ENCODE results near the gene VSIG8. TPM values are rescaled to one million over a fixed set of nuclear protein-coding genes. Genes with fewer than 3 reads are reported as not detected.

Gene VSIG8
- total and polyA plus RNA-seq, 2 donors (not counting 1 experiment from before 2014, with no cell fraction given): not detected

DNA sequence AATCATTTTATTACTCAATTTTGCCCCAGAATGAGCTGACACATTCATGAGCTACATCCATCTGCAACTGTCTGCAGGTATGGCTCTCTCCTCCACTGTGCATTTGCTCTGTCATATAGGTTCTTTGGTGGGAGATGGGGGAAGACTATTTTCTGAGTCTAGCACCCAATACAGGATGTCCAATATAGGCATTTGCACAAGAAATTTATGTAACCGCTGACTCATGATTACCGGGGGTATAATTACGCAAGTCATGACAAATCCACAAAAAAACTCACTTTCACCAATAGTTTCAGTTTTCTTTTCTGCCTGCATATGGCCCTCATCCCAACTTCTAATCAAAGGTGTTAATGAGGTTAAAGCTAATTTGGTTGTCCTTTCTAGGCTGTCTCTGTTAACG is 17.5 kb upstream of the VSIG8 start:
- H3K27me3 ChIP-seq (replicated peaks in 1 of 4; ENCODE audit: control extremely low read depth in 1 of 4, control insufficient read depth in 3 of 4, insufficient read depth in 4 of 4, low read length in 3 of 4): no peaks in the 10 kb centered on the region
- no peaks in the 10 kb centered on the region for H3K79me2 ChIP-seq (ENCODE audit: control insufficient read depth, insufficient read depth, low read length)
- H3K4me2 ChIP-seq (replicated peaks; ENCODE audit: low read depth, low read length, poor library complexity, severe bottlenecking): no peak overlapping the region
- no peaks in the 10 kb centered on the region for H3K36me3 ChIP-seq (replicated peaks in 1 of 2; ENCODE audit: control extremely low read depth in 1 of 2, control insufficient read depth in 1 of 2, extremely low read depth in 1 of 2, insufficient read depth in 2 of 2, low read length in 1 of 2)
- TF ChIP-seq EZH2 (IDR thresholded peaks at IDR 0.05; ENCODE audit: borderline replicate concordance, insufficient read depth, low read depth, low read length, poor library complexity, severe bottlenecking): no peak
- TF ChIP-seq, protein P1, sequence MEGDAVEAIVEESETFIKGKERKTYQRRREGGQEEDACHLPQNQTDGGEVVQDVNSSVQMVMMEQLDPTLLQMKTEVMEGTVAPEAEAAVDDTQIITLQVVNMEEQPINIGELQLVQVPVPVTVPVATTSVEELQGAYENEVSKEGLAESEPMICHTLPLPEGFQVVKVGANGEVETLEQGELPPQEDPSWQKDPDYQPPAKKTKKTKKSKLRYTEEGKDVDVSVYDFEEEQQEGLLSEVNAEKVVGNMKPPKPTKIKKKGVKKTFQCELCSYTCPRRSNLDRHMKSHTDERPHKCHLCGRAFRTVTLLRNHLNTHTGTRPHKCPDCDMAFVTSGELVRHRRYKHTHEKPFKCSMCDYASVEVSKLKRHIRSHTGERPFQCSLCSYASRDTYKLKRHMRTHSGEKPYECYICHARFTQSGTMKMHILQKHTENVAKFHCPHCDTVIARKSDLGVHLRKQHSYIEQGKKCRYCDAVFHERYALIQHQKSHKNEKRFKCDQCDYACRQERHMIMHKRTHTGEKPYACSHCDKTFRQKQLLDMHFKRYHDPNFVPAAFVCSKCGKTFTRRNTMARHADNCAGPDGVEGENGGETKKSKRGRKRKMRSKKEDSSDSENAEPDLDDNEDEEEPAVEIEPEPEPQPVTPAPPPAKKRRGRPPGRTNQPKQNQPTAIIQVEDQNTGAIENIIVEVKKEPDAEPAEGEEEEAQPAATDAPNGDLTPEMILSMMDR (IDR thresholded peaks at IDR 0.05): no peak
- DNase-seq: no peak
- no peaks in the 10 kb centered on the region for H4K20me1 ChIP-seq (ENCODE audit: control insufficient read depth, insufficient read depth, low read length, poor library complexity, severe bottlenecking)
- intact Hi-C loops (cut with micrococcal nuclease): no loop called here
- Mint-ChIP-seq H3K4me1 (no peaks in the 10 kb centered on the region), H3K9me3 (ENCODE audit: insufficient read depth) (no peaks in the 10 kb centered on the region), H3K27me3 (no peaks in the 10 kb centered on the region), H3K27ac (no peak overlapping the region), H3K4me3 (no peak overlapping the region)
- no CpG with 5 or more reads among the region's 4 CpGs for WGBS (ENCODE audit: insufficient coverage)
- no peaks in the 10 kb centered on the region for H3K9me3 ChIP-seq (ENCODE audit: control extremely low read depth in 1 of 3, control insufficient read depth in 2 of 3, insufficient read depth in 1 of 3, low read length in 2 of 3)
- no peak overlapping the region for H2AFZ ChIP-seq (ENCODE audit: insufficient read depth, low read depth, low read length, poor library complexity, severe bottlenecking)
- no peaks in the 10 kb centered on the region for H3K4me1 ChIP-seq (ENCODE audit: control insufficient read depth in 2 of 2, insufficient read depth in 2 of 2, low read length in 2 of 2)
- no peak overlapping the region for H3K4me3 ChIP-seq (ENCODE audit: control extremely low read depth in 1 of 5, extremely low read depth in 1 of 5, insufficient read depth in 1 of 5, low read depth in 2 of 5, low read length in 4 of 5)
- no peak overlapping the region for H3K27ac ChIP-seq (ENCODE audit: low read length in 2 of 2)
- CTCF ChIA-PET: interaction anchor here (0.8 to 4.2 kb wide), 5 partner anchors 10 to 90 kb away, joined by 3 to 16 read pairs (median 3); no protein-coding TSS in a partner anchor
- no peak overlapping the region for H3K9ac ChIP-seq (ENCODE audit: low read length)
- POLR2A ChIA-PET: no interaction called here
- ATAC-seq (ENCODE audit: low read depth): no peak

DNA sequence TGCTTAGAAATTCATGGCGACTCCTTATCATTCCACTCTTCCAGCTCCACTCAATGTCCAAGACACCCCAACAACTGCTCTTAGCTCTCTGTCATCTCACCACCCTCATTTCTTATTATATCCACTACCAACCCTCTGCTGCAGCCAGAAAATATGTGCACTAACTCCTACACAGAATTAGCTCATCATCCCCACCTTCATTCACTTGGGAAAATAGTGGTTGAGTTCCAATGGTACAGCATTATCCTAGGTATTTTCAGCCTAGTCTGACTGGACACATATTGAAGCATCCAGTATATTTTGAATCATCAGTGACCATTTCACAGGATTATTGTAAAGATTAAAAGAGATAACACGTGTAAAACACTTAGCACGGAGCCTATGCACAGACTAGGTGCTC is 16.7 kb upstream of the VSIG8 start:
- no peak overlapping the region for H3K4me3 Mint-ChIP-seq

More for the DNA sequence above, 16.7 kb upstream of the VSIG8 start:
- TF ChIP-seq, protein P1 (IDR thresholded peaks at IDR 0.05): no peak
- H3K79me2 ChIP-seq (ENCODE audit: control insufficient read depth, insufficient read depth, low read length): no peaks in the 10 kb centered on the region
- H3K4me2 ChIP-seq (replicated peaks; ENCODE audit: low read depth, low read length, poor library complexity, severe bottlenecking): no peak overlapping the region
- H3K36me3 ChIP-seq (replicated peaks in 1 of 2; ENCODE audit: control extremely low read depth in 1 of 2, control insufficient read depth in 1 of 2, extremely low read depth in 1 of 2, insufficient read depth in 2 of 2, low read length in 1 of 2): no peaks in the 10 kb centered on the region
- H3K9me3 ChIP-seq (ENCODE audit: control extremely low read depth in 1 of 3, control insufficient read depth in 2 of 3, insufficient read depth in 1 of 3, low read length in 2 of 3): no peaks in the 10 kb centered on the region
- no peak overlapping the region for H2AFZ ChIP-seq (ENCODE audit: insufficient read depth, low read depth, low read length, poor library complexity, severe bottlenecking)
- no peaks in the 10 kb centered on the region for H3K9me3 Mint-ChIP-seq (ENCODE audit: insufficient read depth)
- H3K4me1 ChIP-seq (ENCODE audit: control insufficient read depth in 2 of 2, insufficient read depth in 2 of 2, low read length in 2 of 2): no peaks in the 10 kb centered on the region
- H3K27me3 ChIP-seq (replicated peaks in 1 of 4; ENCODE audit: control extremely low read depth in 1 of 4, control insufficient read depth in 3 of 4, insufficient read depth in 4 of 4, low read length in 3 of 4): no peaks in the 10 kb centered on the region
- no peak overlapping the region for H3K9ac ChIP-seq (ENCODE audit: low read length)
- H3K4me3 ChIP-seq (ENCODE audit: control extremely low read depth in 1 of 5, extremely low read depth in 1 of 5, insufficient read depth in 1 of 5, low read depth in 2 of 5, low read length in 4 of 5): no peak overlapping the region
- ChIA-PET POLR2A (no interaction called here), CTCF (interaction anchor here (0.6 to 4.2 kb wide), 5 partner anchors 12 to 80 kb away, joined by 3 to 16 read pairs (median 5); no protein-coding TSS in a partner anchor)
- H3K27ac ChIP-seq (ENCODE audit: low read length in 2 of 2): no peak overlapping the region
- no peaks in the 10 kb centered on the region for H4K20me1 ChIP-seq (ENCODE audit: control insufficient read depth, insufficient read depth, low read length, poor library complexity, severe bottlenecking)
- ATAC-seq (ENCODE audit: low read depth) (no peak), DNase-seq (no peak)
- intact Hi-C loops (cut with micrococcal nuclease): no loop called here
- no peaks in the 10 kb centered on the region for H3K27me3 Mint-ChIP-seq
- H3K27ac Mint-ChIP-seq: no peak overlapping the region
- WGBS (ENCODE audit: insufficient coverage): 100% methylated on average over 1 of the region's 3 CpGs
- no peaks in the 10 kb centered on the region for H3K4me1 Mint-ChIP-seq
